ENCODE measurements around the gene C6orf62.
"Not testable (repeated sequence)": the region's sequence is repeated elsewhere in the genome, so short reads cannot be mapped to it uniquely, and the experiment has no call there.

Gene C6orf62

GRCh38 chr6:24742216-24742738 lies 23.3 kb upstream of the C6orf62 start:
- DNase-seq: no peak

GRCh38 chr6:24740861-24741260 lies 21.9 kb upstream of the C6orf62 start:
- DNase-seq: no peak

- peak; percentile 56 for DNase-seq
Measured at GRCh38 chr6:24738741-24739140, 19.8 kb upstream of the C6orf62 start.

- not testable (repeated sequence) for DNase-seq
Measured at GRCh38 chr6:24734710-24735109, 15.8 kb upstream of the C6orf62 start.

GRCh38 chr6:24734166-24734565 lies 15.2 kb upstream of the C6orf62 start:
- no peak for DNase-seq

GRCh38 chr6:24731456-24732134 lies 12.6 kb upstream of the C6orf62 start:
- not testable (repeated sequence) for DNase-seq

- DNase-seq: not testable (repeated sequence)
Measured at GRCh38 chr6:24730653-24731052, 11.7 kb upstream of the C6orf62 start.

- DNase-seq: no peak
Measured at GRCh38 chr6:24723270-24723669, 4.3 kb upstream of the C6orf62 start.

GRCh38 chr6:24721461-24722215 lies 2.7 kb upstream of the C6orf62 start:
- peak; percentile 91 for DNase-seq

GRCh38 chr6:24720604-24721460 lies 1.9 kb upstream of the C6orf62 start:
- peak; percentile 100 for DNase-seq

GRCh38 chr6:24720131-24720603 lies 1.2 kb upstream of the C6orf62 start:
- peak; percentile 92 for DNase-seq

- peak; percentile 45 for DNase-seq
Measured at GRCh38 chr6:24718449-24719124, 367 bp downstream of the C6orf62 start.

GRCh38 chr6:24716602-24717148 lies 2.3 kb downstream of the C6orf62 start:
- DNase-seq: not testable (repeated sequence)

GRCh38 chr6:24710519-24711303 lies 8.2 kb downstream of the C6orf62 start:
- DNase-seq: no peak

GRCh38 chr6:24709014-24709711 lies 9.8 kb downstream of the C6orf62 start:
- no peak for DNase-seq

GRCh38 chr6:24708612-24709011 lies 10.3 kb downstream of the C6orf62 start:
- no peak for DNase-seq

- no peak for DNase-seq
Measured at GRCh38 chr6:24704468-24704867, 14.5 kb downstream of the C6orf62 start.

GRCh38 chr6:24702720-24703282 lies 16.2 kb downstream of the C6orf62 start:
- DNase-seq: no peak

- no peak for DNase-seq
Measured at GRCh38 chr6:24699521-24700359, 19.2 kb downstream of the C6orf62 start.
